ENCODE results near the gene ALMS1. TPM values are rescaled to one million over a fixed set of nuclear protein-coding genes. Genes with fewer than 3 reads are reported as not detected.
"Not testable (repeated sequence)": the region's sequence is repeated elsewhere in the genome, so short reads cannot be mapped to it uniquely, and the experiment has no call there.

The ALMS1 gene
- total and polyA plus RNA-seq, 2 of the 8 experiments (the other 6 are each of a cell fraction or from before 2014, with no cell fraction given): 21.8 to 45.6 TPM

- H3K27me3 ChIP-seq (replicated peaks in 1 of 4; ENCODE audit: control insufficient read depth in 3 of 4, extremely low read depth in 1 of 4, insufficient read depth in 3 of 4, low read length in 3 of 4); H2BK15ac ChIP-seq (ENCODE audit: low read length); H3K79me2 ChIP-seq (ENCODE audit: control insufficient read depth in 1 of 2, insufficient read depth in 2 of 2, low read length in 2 of 2); H2BK20ac ChIP-seq (ENCODE audit: low read length); H3K14ac ChIP-seq (ENCODE audit: insufficient read length); H4K20me1 ChIP-seq (replicated peaks in 1 of 2; ENCODE audit: control insufficient read depth in 1 of 2, insufficient read depth in 2 of 2, low read length in 2 of 2); H3K36me3 ChIP-seq (ENCODE audit: control insufficient read depth in 2 of 4, insufficient read depth in 4 of 4, low read length in 3 of 4); H2BK5ac ChIP-seq (ENCODE audit: low read depth, low read length); H3K23ac ChIP-seq (ENCODE audit: insufficient read length); H3K18ac ChIP-seq (ENCODE audit: extremely low read depth, low read length); H4K8ac ChIP-seq (ENCODE audit: extremely low read depth, insufficient read depth, low read length); H3K9me3 ChIP-seq (ENCODE audit: insufficient read depth in 2 of 2, low read depth in 1 of 2, low read length in 1 of 2); H3K56ac ChIP-seq (replicated peaks; ENCODE audit: insufficient read length, low read depth, low read length); H3K4me1 ChIP-seq (replicated peaks in 1 of 4; ENCODE audit: control insufficient read depth in 3 of 4, insufficient read depth in 4 of 4, low read length in 3 of 4); H2AFZ ChIP-seq (ENCODE audit: low read length); H3K9ac ChIP-seq (replicated peaks in 1 of 4; ENCODE audit: extremely low read depth in 1 of 4, low read depth in 3 of 4, low read length in 3 of 4); H3K4ac ChIP-seq (replicated peaks; ENCODE audit: insufficient read length, low read depth, low read length); H3K79me1 ChIP-seq (ENCODE audit: low read depth, low read length); H4K91ac ChIP-seq (replicated peaks; ENCODE audit: insufficient read length, low read length); FAIRE-seq; H2BK120ac ChIP-seq (replicated peaks; ENCODE audit: low read depth, low read length); H3K4me3 ChIP-seq (ENCODE audit: extremely low read depth in 1 of 4, insufficient read depth in 2 of 4, low read depth in 3 of 4, low read length in 4 of 4); H2BK12ac ChIP-seq (ENCODE audit: low read depth, low read length); H3K4me2 ChIP-seq (ENCODE audit: insufficient read depth in 1 of 2, low read depth in 2 of 2, low read length in 2 of 2); POLR2A ChIA-PET (ENCODE audit: partially characterized antibody); H2AK5ac ChIP-seq (ENCODE audit: low read depth, low read length); H3K27ac ChIP-seq (ENCODE audit: low read depth, low read length); H4K5ac ChIP-seq (ENCODE audit: insufficient read length, low read depth, low read length); H3K23me2 ChIP-seq (ENCODE audit: low read depth, low read length): not testable (repeated sequence)
- peak in 1 of 2 experiments; percentile 57 for DNase-seq (ENCODE audit: low read depth in 1 of 2, low spot score in 2 of 2)
- TF ChIP-seq, protein P1, sequence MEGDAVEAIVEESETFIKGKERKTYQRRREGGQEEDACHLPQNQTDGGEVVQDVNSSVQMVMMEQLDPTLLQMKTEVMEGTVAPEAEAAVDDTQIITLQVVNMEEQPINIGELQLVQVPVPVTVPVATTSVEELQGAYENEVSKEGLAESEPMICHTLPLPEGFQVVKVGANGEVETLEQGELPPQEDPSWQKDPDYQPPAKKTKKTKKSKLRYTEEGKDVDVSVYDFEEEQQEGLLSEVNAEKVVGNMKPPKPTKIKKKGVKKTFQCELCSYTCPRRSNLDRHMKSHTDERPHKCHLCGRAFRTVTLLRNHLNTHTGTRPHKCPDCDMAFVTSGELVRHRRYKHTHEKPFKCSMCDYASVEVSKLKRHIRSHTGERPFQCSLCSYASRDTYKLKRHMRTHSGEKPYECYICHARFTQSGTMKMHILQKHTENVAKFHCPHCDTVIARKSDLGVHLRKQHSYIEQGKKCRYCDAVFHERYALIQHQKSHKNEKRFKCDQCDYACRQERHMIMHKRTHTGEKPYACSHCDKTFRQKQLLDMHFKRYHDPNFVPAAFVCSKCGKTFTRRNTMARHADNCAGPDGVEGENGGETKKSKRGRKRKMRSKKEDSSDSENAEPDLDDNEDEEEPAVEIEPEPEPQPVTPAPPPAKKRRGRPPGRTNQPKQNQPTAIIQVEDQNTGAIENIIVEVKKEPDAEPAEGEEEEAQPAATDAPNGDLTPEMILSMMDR (IDR thresholded peaks at IDR 0.05; ENCODE audit: control extremely low read depth in 1 of 3, insufficient read depth in 1 of 3, low read depth in 1 of 3, low read length in 3 of 3): peak; percentile 31 to 49 (median 33); a peak in 3 of 4 replicates
- TF ChIP-seq RAD21 (IDR thresholded peaks at IDR 0.05 in 1 of 2, conservative IDR thresholded peaks at IDR 0.05 in 1 of 2; ENCODE audit: low read depth in 2 of 2, low read length in 2 of 2): peak; percentile 37 to 57; a peak in 3 of 4 replicates
- CTCF ChIA-PET (ENCODE audit: partially characterized antibody): interaction anchor here (0.8 to 1.1 kb wide), 4 partner anchors 11 to 18 kb away, joined by 3 to 7 read pairs (median 4); no protein-coding TSS in a partner anchor
- 63% methylated on average over 3 of the region's 3 CpGs; no CpG with 5 or more reads in 1 of the 2 experiments for WGBS, 2 experiments (ENCODE audit: extremely low coverage in 1 of 2, insufficient coverage in 1 of 2, insufficient read length in 1 of 2, insufficient replicate concordance in 2 of 2, low coverage in 1 of 2, low lambda C conversion rate in 2 of 2, missing lambda C conversion rate in 1 of 2)
Observed at GRCh38 chr2:73619925-73620324, 234.3 kb downstream of the ALMS1 start.
